ENCODE results near the gene GPR62.

Gene GPR62

DNA sequence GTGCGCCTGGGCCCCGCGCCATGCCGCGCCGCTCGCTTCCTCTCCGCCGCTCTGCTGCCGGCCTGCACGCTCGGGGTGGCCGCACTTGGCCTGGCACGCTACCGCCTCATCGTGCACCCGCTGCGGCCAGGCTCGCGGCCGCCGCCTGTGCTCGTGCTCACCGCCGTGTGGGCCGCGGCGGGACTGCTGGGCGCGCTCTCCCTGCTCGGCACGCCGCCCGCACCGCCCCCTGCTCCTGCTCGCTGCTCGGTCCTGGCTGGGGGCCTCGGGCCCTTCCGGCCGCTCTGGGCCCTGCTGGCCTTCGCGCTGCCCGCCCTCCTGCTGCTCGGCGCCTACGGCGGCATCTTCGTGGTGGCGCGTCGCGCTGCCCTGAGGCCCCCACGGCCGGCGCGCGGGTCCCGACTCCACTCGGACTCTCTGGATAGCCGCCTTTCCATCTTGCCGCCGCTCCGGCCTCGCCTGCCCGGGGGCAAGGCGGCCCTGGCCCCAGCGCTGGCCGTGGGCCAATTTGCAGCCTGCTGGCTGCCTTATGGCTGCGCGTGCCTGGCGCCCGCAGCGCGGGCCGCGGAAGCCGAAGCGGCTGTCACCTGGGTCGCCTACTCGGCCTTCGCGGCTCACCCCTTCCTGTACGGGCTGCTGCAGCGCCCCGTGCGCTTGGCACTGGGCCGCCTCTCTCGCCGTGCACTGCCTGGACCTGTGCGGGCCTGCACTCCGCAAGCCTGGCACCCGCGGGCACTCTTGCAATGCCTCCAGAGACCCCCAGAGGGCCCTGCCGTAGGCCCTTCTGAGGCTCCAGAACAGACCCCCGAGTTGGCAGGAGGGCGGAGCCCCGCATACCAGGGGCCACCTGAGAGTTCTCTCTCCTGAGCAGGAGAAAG is 951 bp downstream of the GPR62 start:
- DNase-seq: no peak

DNA sequence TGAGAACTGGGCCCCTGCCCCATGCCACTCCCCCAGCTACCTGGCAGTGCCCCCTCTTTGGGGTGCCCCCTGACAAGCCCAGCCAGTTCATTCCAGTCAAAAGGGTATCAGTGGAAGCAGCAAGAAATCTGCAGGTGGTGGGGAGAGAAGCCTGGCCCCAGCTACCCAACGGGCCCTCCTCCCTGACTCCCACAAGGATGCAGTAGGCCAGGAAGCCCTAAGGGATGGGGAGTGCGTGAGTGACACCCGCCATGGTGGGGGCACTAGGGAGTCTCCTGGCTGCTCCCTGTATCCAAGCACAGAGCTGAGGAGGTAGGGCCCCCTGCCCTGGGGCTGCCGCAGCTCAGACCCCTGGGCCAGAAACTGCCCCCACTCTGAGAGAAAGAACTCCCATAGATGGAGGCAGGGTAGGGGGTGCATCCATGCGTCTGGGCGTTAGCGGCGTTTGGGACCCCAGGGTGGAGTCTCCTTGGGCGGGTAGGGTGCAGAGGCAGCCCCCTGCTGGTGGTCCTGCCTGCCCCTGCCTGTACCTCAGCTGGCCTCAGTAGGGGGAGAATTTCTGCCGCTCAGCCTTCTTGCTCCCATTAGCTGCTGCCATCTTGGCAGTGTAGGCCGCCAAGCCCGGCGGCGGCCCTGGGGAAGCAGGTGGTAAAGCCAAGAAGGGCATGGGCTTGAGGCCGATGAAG is 2.5 kb downstream of the GPR62 start:
- no peak for DNase-seq

DNA sequence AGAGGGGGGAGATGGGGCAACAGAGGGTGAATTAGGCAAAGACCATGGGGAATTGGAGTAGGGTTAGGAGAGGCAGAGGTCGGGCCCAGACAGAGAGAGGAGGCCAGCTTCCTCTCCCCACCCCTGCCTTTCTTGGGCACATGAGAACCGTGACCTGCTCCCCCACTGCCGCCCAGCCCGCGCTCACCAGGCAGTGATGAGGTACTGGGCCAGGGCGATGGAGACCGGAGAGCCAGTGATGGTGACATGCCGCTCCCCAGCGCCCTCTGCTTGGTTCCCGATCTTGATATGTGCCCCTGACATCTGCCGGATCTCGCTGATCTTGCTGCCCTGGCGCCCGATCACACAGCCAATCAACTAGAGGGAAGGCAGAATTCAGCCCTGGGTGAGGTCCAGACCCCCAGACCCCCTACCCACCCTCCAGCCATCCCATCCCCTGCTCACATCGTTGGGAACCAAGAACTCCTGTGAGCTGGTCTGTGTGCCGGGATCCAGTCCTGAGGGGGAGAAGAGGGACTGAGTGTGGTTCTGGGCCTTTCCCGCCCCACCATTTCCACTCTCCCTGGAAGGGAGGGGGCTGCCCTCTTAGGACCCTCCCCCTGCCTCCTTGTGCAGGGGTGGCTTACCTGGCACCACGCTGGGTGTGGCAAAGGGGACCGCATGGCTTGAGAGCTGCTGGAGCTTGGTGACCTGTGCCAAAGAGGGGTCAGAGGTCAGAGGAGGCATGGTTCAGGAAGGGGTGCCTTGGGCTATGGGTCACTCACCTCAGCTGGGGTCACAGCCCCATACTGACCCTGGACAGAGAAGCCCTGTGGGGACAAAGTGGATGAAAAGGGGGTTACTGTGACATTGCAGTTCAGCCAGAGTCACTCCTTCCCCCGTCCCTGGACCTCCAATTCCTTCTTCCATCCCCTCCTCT is 3.7 kb downstream of the GPR62 start:
- DNase-seq: no peak

DNA sequence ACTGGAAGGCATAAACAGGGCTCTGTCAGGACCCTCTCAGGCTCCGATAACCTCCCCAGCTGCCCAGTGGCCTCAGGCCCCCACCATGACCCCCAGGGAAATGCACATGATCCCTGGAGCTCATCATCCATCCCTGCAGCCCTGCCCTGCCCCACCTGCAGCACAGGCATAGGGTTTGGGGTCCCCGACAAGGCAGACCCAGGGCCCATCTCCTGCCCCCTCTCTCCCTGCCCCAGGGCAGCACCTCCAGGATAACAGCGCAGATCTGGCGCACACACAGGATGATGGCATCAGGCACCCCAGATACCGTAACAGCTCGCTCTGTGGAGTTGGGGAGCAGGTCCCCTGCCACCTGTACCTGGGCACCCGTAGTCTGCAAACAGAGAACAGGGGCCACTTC is 4.5 kb downstream of the GPR62 start:
- no peak for DNase-seq

DNA sequence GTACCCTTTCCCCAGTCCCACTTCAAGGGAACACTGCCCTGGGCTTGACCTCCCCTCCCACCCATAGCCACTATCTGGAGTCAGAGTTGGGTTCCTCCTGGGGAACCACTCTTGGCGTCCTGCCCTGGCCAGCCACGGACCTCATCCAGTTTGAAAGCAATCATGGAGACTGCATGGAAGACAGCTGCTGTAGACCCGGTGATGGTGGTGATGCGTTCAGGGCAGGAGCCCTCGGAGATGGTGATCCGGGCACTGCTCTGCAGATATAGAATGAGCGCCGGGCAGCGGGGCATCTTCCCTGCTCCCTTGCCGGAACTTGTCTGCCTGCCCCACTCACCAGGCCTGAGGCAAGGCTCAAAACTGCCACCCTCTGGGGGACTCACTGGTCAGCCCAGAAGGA is 5.2 kb downstream of the GPR62 start:
- DNase-seq: no peak

DNA sequence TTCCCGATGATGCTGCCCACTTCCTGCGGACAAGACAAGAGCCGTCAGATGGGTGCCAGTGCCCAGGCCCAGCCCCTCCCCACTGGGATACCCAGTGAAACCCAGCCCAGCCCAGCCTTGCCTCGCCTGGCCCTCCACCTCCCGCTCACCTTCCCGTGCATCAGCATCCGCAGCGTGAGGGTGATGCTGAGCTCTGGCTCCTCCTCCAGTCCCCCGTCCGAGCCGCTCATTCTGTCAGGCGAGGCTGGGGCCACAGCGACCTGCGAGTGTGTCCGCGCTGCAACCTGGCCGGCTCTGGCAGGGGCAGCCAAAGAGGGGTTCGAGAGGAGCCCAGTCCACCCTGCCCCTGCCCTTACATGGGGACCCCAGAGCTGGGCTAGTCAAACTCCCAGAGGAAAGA is 5.8 kb downstream of the GPR62 start:
- DNase-seq: no peak

DNA sequence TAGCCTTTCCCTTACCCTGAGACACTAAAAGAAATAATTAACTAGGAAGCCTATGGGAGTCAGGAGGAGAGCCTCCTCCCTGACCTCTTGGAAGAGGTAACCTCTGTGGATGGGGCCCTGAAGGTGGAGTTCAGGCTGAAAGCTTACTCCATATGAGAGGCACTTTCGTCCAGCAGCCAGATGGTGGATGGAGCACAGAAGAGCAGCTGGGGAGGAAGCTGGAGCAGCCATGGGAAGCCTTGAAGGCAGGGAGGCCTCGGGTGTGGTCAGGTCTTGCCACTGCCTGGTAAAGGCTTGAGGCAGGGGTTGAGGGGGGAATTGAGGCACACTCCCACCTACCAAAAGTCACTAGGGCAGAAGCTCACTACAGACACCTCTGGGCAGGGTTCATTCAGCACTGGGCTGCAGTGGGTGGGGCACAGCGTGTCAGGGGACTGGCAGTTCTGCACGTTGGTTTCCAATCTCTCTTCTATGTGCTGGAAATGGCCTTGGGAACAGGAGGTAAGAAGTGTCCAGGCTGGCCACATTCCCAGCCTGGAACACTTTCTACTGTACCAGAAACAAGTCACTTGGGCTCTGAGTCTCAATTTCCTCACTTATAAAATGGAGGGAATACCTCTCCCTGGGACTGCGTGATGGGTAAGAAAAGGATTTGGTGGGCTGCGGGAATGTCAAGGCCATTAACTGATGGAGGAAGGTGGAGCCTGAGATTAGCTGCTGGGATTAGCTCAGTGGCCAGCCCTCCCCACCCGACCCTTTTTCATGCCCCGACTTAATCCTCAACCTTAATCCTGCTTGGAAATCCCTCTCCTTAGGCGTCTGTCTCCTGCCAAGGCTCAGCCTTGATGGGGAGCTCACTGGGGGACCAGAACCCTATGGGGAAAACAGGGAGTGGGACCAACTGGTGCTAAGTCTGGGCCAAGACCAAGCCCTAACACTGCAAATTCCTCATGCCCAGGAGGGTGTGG is 6.7 kb downstream of the GPR62 start:
- DNase-seq: no peak

DNA sequence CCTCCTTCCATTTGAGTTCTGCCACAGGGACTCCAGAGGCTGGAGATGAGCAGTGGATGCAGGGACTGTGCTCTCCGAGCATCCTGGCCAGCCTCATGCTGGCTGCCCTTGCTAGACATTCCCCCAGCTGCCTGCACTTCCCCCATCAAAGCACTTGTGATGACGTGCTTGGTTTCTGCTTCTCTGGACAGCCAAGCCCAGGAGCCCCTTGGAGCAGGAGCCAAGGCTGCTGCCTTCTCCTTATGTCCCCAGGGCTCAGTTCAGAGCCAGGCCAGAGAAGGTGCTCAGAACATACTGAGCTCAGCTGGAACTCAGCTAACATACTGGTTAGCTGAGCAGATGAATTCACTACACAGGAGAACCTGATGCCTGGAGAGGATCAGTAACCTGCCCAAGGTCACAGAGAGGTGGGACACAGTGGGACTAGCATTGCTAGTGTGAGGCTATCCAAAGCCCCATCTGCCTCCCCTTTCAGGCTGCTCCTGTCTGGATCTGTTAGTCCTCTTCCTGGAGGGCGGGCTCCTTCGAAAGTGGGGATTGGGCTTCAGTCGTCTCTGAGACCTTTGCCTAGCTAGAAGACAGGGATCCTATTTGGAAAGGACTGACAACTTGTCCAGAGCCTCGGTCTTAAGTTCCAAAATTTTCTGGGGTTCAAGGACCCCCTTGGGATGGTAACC is 7.8 kb downstream of the GPR62 start:
- no peak for DNase-seq

DNA sequence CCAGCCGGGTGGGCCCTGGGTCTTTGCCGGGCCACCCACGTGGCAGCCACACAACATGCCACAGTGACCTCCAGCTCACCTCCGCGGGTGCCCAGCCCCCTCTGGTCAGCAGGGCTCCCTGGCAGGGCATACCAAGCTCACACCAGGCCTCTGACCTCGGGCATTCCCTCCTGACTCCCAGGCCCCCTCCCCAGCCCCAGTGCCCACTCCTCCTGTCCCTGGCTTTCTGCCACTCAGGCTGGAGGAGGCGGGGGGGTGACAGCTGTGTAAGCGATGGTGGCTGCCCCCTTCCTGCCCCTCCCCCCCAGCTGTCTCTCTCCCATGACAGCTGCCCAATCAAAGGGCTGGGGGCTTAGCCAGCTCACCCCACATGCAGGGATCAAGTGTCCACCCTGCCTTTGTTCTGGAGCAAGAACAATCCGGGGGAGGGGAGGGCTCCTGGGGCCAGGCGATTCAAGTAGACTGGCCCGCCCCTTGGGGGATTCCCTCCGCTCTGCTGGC is 8.8 kb downstream of the GPR62 start:
- DNase-seq: no peak

DNA sequence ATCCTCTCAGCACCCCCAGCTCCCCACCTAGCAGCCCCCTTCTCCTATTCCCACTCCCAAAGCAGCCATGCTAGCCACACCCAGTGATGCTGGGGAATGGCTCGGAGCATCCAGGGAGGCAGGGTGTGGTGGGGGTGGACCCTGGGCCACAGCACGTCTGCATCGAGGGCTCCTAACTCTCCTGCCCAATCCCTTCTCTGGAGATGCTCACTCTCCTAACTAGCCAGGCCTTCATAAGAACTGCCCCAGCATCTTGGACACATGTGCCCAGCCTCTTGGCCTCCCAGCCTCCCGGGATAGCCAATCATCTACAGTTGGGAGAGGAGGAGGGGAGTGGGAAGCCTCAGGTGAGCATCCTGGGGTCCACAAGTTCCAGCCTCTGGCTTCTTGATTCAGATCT is 9.3 kb downstream of the GPR62 start:
- DNase-seq: no peak

DNA sequence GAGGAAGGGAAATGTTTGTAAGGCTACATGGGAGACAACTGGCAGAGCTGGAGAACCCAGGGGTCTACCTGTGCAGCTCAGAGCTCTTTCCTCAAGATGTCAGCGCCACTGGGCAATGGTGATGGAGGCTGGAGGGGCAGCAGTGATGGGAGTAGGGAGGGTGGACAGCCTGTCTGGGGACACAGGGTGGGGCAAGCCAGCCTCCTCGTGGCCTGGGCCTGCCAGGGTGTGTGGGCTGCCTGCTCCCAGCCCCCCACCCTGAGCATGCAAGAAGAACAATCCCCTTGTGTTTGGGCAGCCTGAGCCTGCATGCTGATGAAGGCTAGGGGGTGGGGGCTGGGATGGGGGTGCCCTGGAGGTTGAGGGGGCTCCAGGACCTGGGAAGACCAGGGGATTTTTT is 10.8 kb downstream of the GPR62 start:
- DNase-seq: no peak

DNA sequence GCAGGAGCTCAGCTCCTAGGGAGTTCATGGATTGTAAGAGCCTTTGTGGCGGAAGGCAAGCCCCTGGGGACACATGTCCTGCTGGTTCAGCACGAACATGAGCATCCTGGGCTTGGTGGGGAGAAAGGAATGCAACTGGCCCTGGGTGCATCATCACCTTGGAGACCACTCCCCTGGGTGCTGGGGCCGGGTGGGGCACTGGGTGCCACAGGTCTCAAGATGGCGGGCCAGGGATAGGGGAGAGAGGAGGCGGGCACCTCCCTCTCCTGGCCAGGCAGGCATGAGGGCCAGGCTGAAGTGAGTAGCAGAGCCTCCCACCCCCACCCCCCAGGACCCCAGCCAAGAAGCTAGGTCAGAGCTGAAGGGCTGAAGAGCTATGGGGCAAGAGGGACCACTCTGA is 11.3 kb downstream of the GPR62 start:
- no peak for DNase-seq

DNA sequence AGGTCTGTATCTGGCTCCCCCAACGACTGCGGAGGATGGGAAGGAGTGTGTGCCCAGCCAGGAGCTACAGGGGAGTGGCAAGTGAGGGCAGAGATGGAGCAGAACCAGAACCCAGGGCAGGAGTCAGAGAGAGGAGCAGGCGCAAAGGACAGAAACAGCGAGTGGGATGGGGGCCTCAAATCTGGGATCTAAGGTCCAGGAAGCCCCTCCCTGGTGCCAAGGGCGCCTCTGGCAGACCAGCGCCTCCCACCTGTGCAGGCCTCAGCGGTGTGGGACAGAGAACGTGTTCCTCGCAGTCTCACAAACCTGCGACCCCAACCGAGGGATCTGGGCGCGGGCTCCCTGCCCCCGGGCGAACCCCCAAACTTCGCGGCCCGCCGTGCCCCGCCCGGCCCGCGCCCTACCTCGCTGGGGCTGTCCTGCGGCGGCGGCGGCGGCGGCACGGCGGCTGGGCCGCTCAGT is 11.8 kb downstream of the GPR62 start:
- no peak for DNase-seq

DNA sequence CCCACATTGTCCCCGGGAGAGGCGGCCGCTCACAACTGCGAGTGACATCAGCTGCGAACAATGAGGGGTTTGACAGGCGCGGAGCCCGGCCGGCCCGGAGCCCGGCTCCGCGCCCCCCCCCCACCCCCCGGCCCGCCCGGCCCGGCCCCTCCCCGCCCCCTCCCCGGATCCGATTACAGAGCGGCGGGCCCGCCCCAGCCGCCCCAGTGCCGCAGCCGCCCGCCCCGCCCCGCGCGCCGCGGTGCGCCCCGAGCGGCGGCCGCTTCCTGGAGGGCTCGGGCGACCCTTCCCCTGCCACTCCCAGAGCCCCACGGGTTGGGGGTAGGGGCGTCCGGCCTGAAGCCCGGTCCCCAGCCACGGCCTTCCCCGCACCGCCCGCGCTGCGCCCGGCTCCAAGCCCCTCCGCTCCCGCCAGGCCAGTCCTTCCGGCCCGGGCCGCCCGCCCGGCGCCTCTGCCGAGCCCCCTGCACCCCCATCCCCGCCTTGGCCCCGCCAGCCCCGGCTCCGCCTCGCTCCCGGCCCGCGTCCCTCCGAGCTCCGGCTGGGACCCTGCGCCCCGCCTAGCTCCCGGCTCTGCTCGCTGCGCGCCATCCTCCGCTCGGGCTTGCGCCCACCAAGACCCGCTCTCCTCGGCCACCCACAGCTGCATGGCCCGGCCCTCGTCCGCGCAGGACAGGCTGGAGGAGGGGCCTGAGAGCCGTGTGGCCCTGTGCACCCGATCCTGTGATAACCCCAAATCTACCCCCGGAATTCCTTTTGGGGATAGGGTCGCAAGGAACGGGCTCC is 12.4 kb downstream of the GPR62 start, which contains the start of gene PCBP4:
TSS of gene PCBP4 (minus strand) at position 71 of the 786 bp plus-strand sequence. CDS start 6,214 bp downstream, outside the sequence.
- no peak for DNase-seq

DNA sequence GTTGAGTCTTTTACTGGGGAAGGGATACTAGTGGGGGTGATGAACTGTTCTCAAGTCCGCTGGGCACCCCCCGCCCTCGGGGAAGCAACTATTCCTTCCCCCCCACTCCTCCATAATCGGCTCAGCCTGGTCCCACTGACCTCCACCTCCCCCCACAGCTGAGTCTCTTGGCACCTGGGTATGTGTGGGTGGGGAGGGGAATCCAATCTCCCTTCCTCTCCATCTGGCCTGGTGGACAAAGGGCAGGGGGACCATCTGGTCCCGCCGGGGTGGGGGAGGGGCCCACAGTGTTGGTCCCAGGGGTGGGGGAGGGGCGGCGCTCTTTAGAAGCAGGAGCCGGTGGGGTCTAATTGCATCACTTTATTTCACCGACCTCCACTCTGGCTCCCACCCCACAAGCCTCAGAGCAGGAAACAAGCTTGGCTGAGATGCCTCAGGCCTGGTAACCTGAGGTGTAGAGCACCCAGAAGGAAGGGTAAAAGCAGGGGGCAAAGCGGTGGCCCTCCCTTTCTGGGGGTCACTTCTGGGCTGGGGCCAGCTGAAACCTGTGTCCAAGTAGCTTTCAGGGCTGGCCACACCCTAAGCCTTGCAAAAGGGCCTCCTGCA is 13.1 kb downstream of the GPR62 start:
- DNase-seq: no peak

DNA sequence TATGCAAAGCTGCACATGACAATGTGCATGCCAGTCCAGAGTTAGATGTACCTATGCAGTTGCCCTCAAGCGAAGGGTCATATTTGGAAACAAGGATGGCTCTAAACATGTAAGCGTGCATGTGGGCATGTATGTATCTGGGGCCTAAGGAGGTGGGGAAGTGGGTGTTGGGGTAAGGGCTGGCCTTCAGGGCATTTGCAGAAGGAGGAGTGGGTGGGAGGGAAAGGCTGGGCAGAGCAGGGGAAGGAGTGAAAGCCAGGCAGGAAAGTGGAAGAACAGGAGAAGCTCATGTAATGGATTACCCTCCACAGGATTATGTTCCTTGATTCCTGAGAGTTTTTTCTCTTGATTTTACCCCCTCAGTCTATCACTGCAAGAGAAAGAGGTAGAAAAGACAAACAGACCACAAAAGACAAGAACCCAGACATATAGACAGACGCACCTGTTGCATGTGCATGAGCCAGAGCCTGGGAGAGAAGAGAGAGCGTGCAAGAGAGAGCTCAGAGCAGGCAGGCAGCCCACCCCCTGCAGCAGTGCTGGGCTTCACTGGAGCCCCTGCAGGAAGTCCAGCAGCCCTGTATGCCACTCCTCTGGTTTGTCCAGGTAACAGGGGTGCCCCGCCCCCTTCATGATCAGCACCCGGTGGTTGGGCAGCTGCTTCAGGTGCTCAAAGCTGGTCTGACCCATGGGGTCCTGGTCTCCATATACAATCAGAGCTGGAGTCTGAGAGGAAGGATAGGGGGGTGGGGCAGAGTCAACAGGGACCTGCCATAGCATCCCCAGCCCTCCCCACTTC is 13.9 kb downstream of the GPR62 start:
- no peak for DNase-seq

DNA sequence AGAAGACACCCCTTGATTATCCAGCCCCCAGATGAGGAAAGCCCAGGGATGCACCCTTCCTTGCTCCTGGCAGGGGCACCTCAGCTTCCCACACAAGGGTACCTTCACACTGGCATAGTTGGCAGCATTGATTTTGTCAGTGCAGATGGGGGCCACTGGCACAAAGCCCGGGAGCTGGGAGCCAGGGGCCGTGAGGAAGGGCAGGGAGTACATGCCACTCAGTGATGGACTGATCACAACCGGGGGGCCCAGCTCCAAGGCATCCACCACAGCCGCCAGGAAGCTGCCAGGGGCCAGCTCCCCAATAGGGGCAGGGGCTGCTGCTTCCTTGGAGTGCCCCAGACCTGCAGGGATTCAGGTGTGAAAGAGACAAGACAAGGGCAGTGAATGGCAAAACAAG is 14.7 kb downstream of the GPR62 start:
- DNase-seq: no peak

DNA sequence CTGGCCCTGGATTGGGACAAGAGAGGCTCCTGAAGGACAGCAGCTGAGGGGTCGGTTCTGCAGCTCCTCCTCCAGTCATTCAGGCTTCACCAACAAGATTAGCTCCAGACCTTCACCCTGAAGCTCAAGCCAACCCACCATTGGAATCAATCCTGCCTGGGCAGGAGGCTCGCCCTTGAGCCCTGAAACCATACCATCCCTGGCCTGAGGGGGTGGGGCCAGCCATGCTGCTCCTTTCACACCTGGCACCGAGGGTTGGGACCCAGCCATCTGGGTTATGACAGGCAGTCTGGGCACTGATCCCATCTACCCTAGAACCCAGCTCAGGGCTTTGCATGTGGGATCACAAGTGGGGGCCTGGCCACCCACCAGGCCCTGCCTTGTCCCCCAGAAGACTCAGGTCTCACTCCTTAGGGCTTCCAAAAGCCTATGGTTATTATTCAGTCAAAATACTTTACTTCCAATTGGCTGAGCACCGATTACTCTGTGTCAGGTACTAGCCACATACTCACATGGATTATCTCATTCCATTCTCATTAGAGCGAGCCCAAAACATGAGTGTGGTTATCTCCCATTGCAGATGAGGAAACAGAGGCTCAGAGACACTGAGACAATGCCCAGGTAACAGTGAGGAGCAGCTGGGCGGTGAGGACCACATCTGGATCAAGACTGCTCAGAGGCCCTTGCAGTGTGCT is 15.6 kb downstream of the GPR62 start:
- DNase-seq: no peak
